ENCODE measurements around the gene RAD1.
A peak's percentile ranks its signal among the peaks of the same experiment; 100 is the strongest.

Gene RAD1

GRCh38 chr5:34916518-34916917 is 1.2 kb upstream of the RAD1 start:
- CTCF ChIA-PET: interaction anchor here (0.6 to 1.1 kb wide), 2 partner anchors 18 to 393 kb away, joined by 3 to 5 read pairs; no protein-coding TSS in a partner anchor
- DNase-seq (ENCODE audit: extremely low spot score): no peak
- POLR2A ChIA-PET: interaction anchor here (1.3 to 3.9 kb wide), 3 partner anchors 9 to 13 kb away, joined by 3 to 65 read pairs (median 11); partner anchors contain the start of gene DNAJC21
- no peak for TF ChIP-seq ZNF384 (IDR thresholded peaks at IDR 0.05)
- no peak for TF ChIP-seq L3MBTL2 (conservative IDR thresholded peaks at IDR 0.05)
- TF ChIP-seq SP1 (IDR thresholded peaks at IDR 0.05): no peak
- TF ChIP-seq SUZ12 (IDR thresholded peaks at IDR 0.05): no peak
- TF ChIP-seq CTBP1 (IDR thresholded peaks at IDR 0.05; ENCODE audit: borderline replicate concordance): no peak
- TF ChIP-seq ARNT (IDR thresholded peaks at IDR 0.05): no peak
- TF ChIP-seq FOXK2 (IDR thresholded peaks at IDR 0.05): no peak
- TF ChIP-seq, protein P1, sequence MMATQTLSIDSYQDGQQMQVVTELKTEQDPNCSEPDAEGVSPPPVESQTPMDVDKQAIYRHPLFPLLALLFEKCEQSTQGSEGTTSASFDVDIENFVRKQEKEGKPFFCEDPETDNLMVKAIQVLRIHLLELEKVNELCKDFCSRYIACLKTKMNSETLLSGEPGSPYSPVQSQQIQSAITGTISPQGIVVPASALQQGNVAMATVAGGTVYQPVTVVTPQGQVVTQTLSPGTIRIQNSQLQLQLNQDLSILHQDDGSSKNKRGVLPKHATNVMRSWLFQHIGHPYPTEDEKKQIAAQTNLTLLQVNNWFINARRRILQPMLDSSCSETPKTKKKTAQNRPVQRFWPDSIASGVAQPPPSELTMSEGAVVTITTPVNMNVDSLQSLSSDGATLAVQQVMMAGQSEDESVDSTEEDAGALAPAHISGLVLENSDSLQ (IDR thresholded peaks at IDR 0.05): no peak
- TF ChIP-seq FOXA1 (IDR thresholded peaks at IDR 0.05): no peak
- no peak for TF ChIP-seq NFRKB (IDR thresholded peaks at IDR 0.05)
- no peak for TF ChIP-seq BHLHE40 (IDR thresholded peaks at IDR 0.05; ENCODE audit: borderline replicate concordance)
- TF ChIP-seq TARDBP (IDR thresholded peaks at IDR 0.05): no peak
- TF ChIP-seq FOXM1 (IDR thresholded peaks at IDR 0.05; ENCODE audit: borderline replicate concordance): no peak
- no peak for TF ChIP-seq LEF1 (IDR thresholded peaks at IDR 0.05; ENCODE audit: borderline replicate concordance)
- no peak for TF ChIP-seq HDGF (IDR thresholded peaks at IDR 0.05; ENCODE audit: borderline replicate concordance)
- no peak for TF ChIP-seq ELF4 (IDR thresholded peaks at IDR 0.05)

GRCh38 chr5:34915856-34916192 is 520 bp upstream of the RAD1 start:
- no peak for TF ChIP-seq FOXK2 (IDR thresholded peaks at IDR 0.05)
- no peak for TF ChIP-seq L3MBTL2 (conservative IDR thresholded peaks at IDR 0.05)
- TF ChIP-seq SUZ12 (IDR thresholded peaks at IDR 0.05): no peak
- no peak for TF ChIP-seq BHLHE40 (IDR thresholded peaks at IDR 0.05; ENCODE audit: borderline replicate concordance)
- no peak for TF ChIP-seq ZNF384 (IDR thresholded peaks at IDR 0.05)
- TF ChIP-seq SP1 (IDR thresholded peaks at IDR 0.05): no peak
- TF ChIP-seq, protein P1 (IDR thresholded peaks at IDR 0.05): no peak
- no peak for DNase-seq (ENCODE audit: extremely low spot score)
- CTCF ChIA-PET: interaction anchor here (0.7 to 1.1 kb wide), 5 partner anchors 14 to 430 kb away, joined by 3 to 5 read pairs (median 3); partner anchors contain the start of gene DNAJC21
- POLR2A ChIA-PET: interaction anchor here (0.5 to 3.9 kb wide), 38 partner anchors 8 to 1236 kb away, joined by 3 to 65 read pairs (median 5); partner anchors contain the start of genes DNAJC21, LMBRD2, SKP2 and TTC23L

DNA sequence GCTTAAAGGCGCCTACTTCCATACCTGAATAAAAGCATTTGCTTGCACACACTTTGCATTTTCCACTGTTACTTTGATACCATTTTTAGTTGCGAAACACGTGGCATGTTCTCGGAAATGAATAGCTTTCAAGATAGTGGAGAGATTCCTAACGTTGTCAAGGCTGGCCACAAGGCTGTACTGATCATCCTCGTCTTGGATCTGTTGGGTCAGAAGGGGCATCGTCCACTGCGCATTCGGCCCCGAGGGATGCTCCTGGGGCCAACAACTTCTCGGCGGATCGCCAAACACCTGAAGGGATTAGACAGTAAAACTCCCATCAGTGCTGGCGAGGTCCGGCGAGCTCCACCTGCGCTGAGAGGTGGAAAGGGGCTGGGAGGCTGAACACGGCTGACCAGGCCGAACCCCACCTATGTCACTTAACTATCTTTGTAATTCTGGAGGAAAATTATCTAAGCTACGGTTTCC is 599 bp downstream of the RAD1 start:
- CTCF ChIA-PET: interaction anchor here (0.8 to 1.1 kb wide), 2 partner anchors 8 to 35 kb away, joined by 3 read pairs; no protein-coding TSS in a partner anchor
- peak; percentile 27 for DNase-seq (ENCODE audit: extremely low spot score)
- no peak for TF ChIP-seq FOXM1 (IDR thresholded peaks at IDR 0.05; ENCODE audit: borderline replicate concordance)
- TF ChIP-seq ZNF384 (IDR thresholded peaks at IDR 0.05): no peak
- 0 out of 2 replicates have a peak, but pooled peaks have one; percentile 14 for TF ChIP-seq L3MBTL2 (conservative IDR thresholded peaks at IDR 0.05)

DNA sequence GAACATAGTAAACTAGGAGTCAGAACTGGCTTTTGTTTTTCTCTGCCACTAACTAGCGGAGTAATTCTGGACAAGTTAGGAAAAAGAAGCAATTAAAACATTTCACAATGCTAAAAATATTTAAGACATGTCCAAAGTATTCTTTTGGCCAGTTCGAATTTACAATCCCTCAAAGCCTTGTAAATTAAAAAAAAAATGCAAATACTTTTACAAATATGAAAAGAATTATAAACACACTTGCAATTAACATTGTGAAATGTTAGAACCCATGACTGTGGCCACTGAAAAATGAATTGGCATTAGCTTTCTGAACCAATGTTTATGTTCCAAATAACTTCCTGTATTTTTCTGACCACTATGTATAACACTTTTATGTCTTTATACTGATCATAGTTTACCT is 2.2 kb downstream of the RAD1 start:
- DNase-seq (ENCODE audit: extremely low spot score): no peak
- POLR2A ChIA-PET: no interaction called here
- TF ChIP-seq ARNT (IDR thresholded peaks at IDR 0.05): no peak
- no peak for TF ChIP-seq ELF4 (IDR thresholded peaks at IDR 0.05)
- TF ChIP-seq FOXM1 (IDR thresholded peaks at IDR 0.05; ENCODE audit: borderline replicate concordance): no peak
- no peak for TF ChIP-seq HDGF (IDR thresholded peaks at IDR 0.05; ENCODE audit: borderline replicate concordance)
- no peak for TF ChIP-seq L3MBTL2 (conservative IDR thresholded peaks at IDR 0.05)
- TF ChIP-seq CTBP1 (IDR thresholded peaks at IDR 0.05; ENCODE audit: borderline replicate concordance): no peak
- TF ChIP-seq LEF1 (IDR thresholded peaks at IDR 0.05; ENCODE audit: borderline replicate concordance): no peak
- no peak for TF ChIP-seq TARDBP (IDR thresholded peaks at IDR 0.05)
- no peak for TF ChIP-seq ZNF384 (IDR thresholded peaks at IDR 0.05)
- CTCF ChIA-PET: interaction anchor here (0.7 kb wide), 1 partner anchor 1379 kb away, joined by 6 read pairs; no protein-coding TSS in a partner anchor

More for the DNA sequence above, 599 bp downstream of the RAD1 start:
- POLR2A ChIA-PET: interaction anchor here (0.6 to 3.9 kb wide), 35 partner anchors 8 to 1237 kb away, joined by 3 to 65 read pairs (median 6); partner anchors contain the start of genes DNAJC21, LMBRD2, RAI14 and SKP2

- ChIA-PET CTCF (interaction anchor here (1.0 to 1.1 kb wide), 4 partner anchors 8 to 420 kb away, joined by 3 to 4 read pairs (median 3); no protein-coding TSS in a partner anchor), POLR2A (interaction anchor here (1.4 to 5.2 kb wide), 2 partner anchors 10 kb away, joined by 11 to 32 read pairs; partner anchors contain the start of genes BRIX1 and RAD1)
- DNase-seq (ENCODE audit: extremely low spot score): no peak
- TF ChIP-seq ELF4 (IDR thresholded peaks at IDR 0.05) (no peak), CTBP1 (IDR thresholded peaks at IDR 0.05; ENCODE audit: borderline replicate concordance) (no peak), FOXA1 (IDR thresholded peaks at IDR 0.05) (no peak), SUZ12 (IDR thresholded peaks at IDR 0.05) (no peak), ARNT (IDR thresholded peaks at IDR 0.05) (no peak), HDGF (IDR thresholded peaks at IDR 0.05; ENCODE audit: borderline replicate concordance) (no peak), TARDBP (IDR thresholded peaks at IDR 0.05) (no peak), FOXK2 (IDR thresholded peaks at IDR 0.05) (no peak), ZNF384 (IDR thresholded peaks at IDR 0.05) (no peak), FOXM1 (IDR thresholded peaks at IDR 0.05; ENCODE audit: borderline replicate concordance) (no peak), L3MBTL2 (conservative IDR thresholded peaks at IDR 0.05) (no peak), SP1 (IDR thresholded peaks at IDR 0.05) (no peak), LEF1 (IDR thresholded peaks at IDR 0.05; ENCODE audit: borderline replicate concordance) (no peak), BHLHE40 (IDR thresholded peaks at IDR 0.05; ENCODE audit: borderline replicate concordance) (no peak), NFRKB (IDR thresholded peaks at IDR 0.05) (no peak)
- TF ChIP-seq, protein P1 (IDR thresholded peaks at IDR 0.05): no peak
These were observed 9.7 kb downstream of the RAD1 start for GRCh38 chr5:34905564-34905963.

DNA sequence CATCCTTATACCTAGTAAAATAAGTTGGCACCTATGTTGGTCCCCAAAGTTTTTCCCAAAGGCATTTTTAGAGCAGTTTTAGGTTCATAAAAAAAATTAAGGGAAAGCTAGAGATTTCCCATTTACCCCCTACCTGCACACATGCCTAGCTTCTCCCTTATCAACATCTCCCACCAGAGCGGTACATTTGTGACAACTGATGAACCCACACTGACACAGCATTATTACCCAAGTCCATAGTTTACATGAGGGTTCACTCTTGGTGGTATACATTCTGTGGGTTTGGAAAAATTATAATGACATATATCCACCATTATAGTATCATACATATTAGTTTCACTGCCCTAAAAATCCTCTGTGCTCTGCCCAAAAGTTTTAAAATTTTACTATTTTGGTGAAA is 12.0 kb downstream of the RAD1 start:
- TF ChIP-seq, protein P1 (IDR thresholded peaks at IDR 0.05): no peak
- no peak for TF ChIP-seq ELF4 (IDR thresholded peaks at IDR 0.05)
- no peak for TF ChIP-seq FOXM1 (IDR thresholded peaks at IDR 0.05; ENCODE audit: borderline replicate concordance)
- TF ChIP-seq LEF1 (IDR thresholded peaks at IDR 0.05; ENCODE audit: borderline replicate concordance): no peak
- no peak for TF ChIP-seq SUZ12 (IDR thresholded peaks at IDR 0.05)
- no peak for TF ChIP-seq HDGF (IDR thresholded peaks at IDR 0.05; ENCODE audit: borderline replicate concordance)
- TF ChIP-seq SP1 (IDR thresholded peaks at IDR 0.05): no peak
- no peak for TF ChIP-seq BHLHE40 (IDR thresholded peaks at IDR 0.05; ENCODE audit: borderline replicate concordance)
- no peak for TF ChIP-seq FOXK2 (IDR thresholded peaks at IDR 0.05)
- no peak for TF ChIP-seq NFRKB (IDR thresholded peaks at IDR 0.05)
- no peak for TF ChIP-seq TARDBP (IDR thresholded peaks at IDR 0.05)
- TF ChIP-seq ZNF384 (IDR thresholded peaks at IDR 0.05): no peak
- no peak for TF ChIP-seq FOXA1 (IDR thresholded peaks at IDR 0.05)
- TF ChIP-seq CTBP1 (IDR thresholded peaks at IDR 0.05; ENCODE audit: borderline replicate concordance): no peak
- no peak for TF ChIP-seq L3MBTL2 (conservative IDR thresholded peaks at IDR 0.05)
- no peak for TF ChIP-seq ARNT (IDR thresholded peaks at IDR 0.05)
- DNase-seq (ENCODE audit: extremely low spot score): no peak
- CTCF ChIA-PET: interaction anchor here (0.5 kb wide), 1 partner anchor 1512 kb away, joined by 4 read pairs; no protein-coding TSS in a partner anchor
- POLR2A ChIA-PET: interaction anchor here (0.6 to 5.2 kb wide), 2 partner anchors 12 to 243 kb away, joined by 3 to 32 read pairs; partner anchors contain the start of genes BRIX1 and RAD1

All from HEK293T (cell line).